Activated T-cell treated with anti-CD3 and anti-CD28 coated beads for 4 hours (primary cell): Measurements from ENCODE around the gene SSX3.
"Not testable (repeated sequence)": the region's sequence is repeated elsewhere in the genome, so short reads cannot be mapped to it uniquely, and the experiment has no call there.

ENCODE experiments used
- DNase-seq: peaks from one replicate; pipeline ENCODE4 v3.0.0-alpha.2; 2020

Gene SSX3

DNA sequence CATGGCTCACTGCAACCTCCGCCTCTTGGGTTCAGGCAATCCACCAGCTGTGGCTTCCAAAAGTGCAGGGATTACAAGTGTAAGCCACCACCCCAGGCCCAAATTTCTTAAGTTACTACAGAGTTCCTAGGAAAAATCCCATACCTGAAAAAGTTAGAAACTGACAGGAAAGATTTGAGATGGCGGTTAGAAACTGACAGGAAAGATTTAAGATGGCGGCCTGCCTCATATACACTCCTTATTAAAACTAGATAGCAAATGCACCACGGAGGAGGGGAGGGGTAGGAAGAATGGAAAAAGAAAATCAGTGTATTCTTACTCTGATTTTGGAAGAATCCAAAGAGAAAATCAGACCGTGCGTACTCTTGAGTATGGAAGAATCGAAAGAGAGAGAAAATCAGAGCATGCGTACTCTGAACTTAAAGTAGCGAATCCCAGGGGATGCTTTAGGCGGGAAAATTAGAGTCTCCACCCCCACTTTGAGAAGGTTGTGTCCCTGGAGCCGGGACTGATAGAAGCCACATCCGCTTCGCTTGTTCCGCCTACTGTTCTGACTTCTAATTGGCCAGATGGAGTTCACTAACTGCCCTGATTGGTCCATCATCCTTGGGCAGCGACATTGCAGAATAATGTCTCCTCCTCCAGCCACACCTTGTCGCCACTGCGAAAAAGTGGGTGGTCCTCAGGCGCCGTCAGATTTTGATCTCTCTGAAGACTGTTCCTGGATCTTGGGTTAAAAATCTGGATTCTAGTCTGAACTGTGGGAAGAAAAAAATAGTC is at the start of gene SSX3:
SSX3 (minus strand) TSS at position 389 of the 780 bp plus-strand sequence. CDS start 1,454 bp downstream, outside the sequence.
- not testable (repeated sequence) for DNase-seq

DNA sequence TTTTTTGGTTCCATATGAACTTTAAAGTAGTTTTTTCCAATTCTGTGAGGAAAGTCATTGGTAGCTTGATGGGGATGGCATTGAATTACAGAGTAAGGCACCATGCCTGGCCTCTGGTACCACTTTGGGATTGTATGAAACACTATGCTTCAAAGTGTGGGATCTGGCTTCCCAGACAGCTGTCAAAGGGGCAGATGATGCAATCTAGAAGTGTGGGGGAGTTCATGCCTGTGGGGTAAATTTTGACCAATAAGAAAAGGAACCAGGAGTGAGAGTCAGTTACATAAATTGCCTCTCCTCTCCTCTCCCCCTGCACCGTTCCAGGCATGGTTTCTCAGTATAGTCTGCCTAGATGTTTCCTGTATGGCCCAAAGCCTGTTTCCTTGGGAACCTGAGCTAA is 41.3 kb upstream of the SSX3 start:
- not testable (repeated sequence) for DNase-seq

DNA sequence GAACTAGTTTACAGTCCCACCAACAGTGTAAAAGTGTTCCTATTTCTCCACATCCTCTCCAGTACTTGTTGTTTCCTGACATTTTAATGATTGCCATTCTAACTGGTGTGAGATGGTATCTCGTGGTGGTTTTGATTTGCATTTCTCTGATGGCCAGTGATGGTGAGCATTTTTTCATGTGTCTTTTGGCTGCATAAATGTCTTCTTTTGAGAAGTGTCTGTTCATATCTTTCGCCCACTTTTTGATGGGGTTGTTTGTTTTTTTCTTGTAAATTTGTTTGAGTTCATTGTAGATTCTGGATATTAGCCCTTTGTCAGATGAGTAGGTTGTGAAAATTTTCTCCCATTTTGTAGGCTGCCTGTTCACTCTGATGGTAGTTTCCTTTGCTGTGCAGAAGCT is 40.4 kb upstream of the SSX3 start:
- not testable (repeated sequence) for DNase-seq

DNA sequence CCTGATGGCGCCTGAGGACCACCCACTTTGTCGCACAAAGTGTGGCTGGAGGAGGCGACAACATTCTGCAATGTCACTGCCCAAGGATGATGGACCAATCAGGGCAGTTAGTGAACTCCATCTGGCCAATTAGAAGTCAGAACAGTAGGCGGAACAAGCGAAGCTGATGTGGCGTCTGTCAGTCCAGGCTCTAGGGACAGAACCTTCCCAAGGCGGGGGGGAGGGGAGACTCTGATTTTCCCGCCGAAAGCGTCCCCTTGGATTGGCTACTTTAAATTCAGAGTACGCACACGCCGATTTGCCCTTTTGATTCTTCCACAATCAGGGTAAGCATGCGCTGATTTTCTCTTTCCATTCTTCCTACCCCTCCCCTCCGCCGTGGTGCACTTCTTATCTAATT is 26.7 kb upstream of the SSX3 start, which contains the start of gene SSX4:
SSX4 (plus strand) TSS at position 301 of the 400 bp plus-strand sequence. CDS start 515 bp downstream, outside the sequence.
- not testable (repeated sequence) for DNase-seq

DNA sequence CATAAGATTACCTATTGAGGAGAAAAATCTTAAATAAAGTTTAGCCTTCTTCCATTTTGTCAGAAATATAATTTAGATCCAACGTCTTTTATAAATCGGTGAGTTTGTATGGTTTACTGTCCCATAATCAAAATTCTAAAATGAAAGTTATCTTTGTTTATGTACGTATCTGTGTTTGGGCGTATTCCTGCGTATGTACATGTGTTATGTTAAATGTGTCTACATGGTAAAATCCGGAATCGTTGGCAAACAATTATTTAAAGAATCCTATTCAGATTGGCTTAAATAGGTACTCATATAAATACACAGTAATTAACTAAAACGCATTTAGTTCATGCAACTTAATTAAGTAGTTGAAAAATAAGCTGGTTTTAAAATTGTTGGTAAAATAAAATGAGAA is 13.9 kb upstream of the SSX3 start:
- DNase-seq: not testable (repeated sequence)

- DNase-seq: not testable (repeated sequence)
Measured at GRCh38 chrX:48367717-48368408, 11.4 kb upstream of the SSX3 start.

DNA sequence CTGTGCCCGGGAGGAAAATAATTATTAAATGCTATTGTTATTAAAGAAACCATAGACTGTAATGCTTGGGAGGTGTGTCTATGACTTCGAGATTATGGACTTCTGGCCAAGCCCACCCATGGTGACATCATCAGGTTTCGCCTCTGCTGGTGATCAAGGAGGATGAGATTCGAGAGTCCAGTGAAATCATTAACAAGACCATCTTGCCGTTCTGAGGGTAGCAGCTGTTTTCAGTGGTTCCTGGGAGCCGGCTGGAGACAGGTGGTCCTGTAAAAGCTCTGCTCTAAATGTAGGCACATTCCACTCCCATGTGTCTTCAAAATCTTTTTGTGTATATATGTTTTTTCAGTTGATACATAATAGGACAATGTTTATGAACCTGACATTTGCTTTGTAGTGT is 2.8 kb upstream of the SSX3 start:
- not testable (repeated sequence) for DNase-seq

DNA sequence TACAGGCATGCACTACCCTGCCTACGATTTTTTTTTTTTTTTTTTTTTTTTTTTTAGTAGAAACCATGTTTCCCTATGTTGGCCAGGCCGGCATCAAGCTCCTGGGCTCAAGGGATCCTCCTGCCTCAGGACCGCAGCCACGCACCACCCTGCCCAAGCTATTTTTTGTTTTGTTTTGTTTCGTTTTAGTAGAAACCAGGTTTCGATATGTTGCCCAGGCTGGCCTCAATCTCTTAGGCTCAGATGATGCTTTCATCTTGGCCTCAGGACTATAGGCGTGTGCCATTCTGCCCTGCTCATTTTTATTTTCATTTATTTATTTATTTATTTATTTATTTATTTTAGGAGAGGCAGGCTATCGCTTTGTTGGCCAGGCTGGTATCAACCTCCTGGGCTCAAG is 1.2 kb upstream of the SSX3 start:
- DNase-seq: no peak

GRCh38 chrX:48346059-48346458 is 10.4 kb downstream of the SSX3 start:
- DNase-seq: not testable (repeated sequence)

DNA sequence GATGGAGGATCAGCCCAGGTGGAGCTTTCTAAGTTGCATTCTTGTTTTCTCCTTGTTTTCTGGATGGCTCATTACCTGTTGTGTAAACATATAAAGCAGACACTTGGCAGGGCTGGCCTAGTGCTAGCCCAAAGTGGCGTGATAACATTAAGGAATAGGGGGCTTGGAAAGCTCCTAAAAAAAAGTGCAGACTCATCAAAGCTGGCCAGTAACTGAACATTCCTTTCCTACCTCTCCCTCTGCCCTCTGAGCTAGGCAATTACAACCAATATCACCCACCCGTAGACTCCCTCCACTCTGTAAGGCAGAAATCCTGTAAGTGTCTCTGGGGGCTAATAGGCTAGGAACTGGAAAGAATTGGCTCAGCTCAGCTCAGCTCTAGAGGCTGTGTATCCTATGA is 42.5 kb downstream of the SSX3 start:
- DNase-seq: not testable (repeated sequence)

DNA sequence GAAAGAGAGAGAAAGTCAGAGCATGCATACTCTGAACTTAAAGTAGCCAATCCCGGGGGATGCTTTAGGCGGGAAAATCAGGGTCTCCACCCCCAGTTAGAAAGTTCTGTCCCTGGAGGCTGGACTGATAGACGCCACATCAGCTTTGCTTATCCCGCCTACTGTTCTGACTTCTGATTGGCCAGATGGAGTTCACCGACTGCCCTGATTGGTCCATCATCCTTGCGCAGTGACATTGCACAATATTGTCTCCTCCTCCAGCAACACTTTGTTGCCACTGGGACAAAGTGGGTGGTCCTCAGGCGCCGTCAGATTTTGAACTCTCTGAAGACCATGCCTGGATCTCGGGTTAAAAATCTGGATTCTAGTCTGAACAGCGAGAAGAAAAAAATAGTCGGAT is 50.3 kb downstream of the SSX3 start:
- no peak for DNase-seq
